Nephron progenitor cell (in vitro differentiated cells): ENCODE results near the gene CEMIP.

Source experiments
- DNase-seq: peaks from one replicate; pipeline ENCODE4 v3.0.0; 2021
- H3K27ac Mint-ChIP-seq: 2 replicates; pipeline ENCODE4 v1.8.0; 2021; ENCODE audit warnings: mild to moderate bottlenecking, moderate library complexity, mixed read lengths
- H3K27me3 Mint-ChIP-seq: 2 replicates; pipeline ENCODE4 v1.8.0; 2021; ENCODE audit warnings: mild to moderate bottlenecking, low read depth, mixed read lengths; ENCODE audit not compliant: poor library complexity
- H3K36me3 Mint-ChIP-seq: 2 replicates; pipeline ENCODE4 v1.8.0; 2021; ENCODE audit warnings: low read depth, mixed read lengths
- H3K4me1 Mint-ChIP-seq: 2 replicates; pipeline ENCODE4 v1.8.0; 2021; ENCODE audit warnings: mixed read lengths
- H3K4me3 Mint-ChIP-seq: 2 replicates; pipeline ENCODE4 v1.8.0; 2021; ENCODE audit warnings: mild to moderate bottlenecking, moderate library complexity, mixed read lengths
- H3K9me3 Mint-ChIP-seq: 2 replicates; pipeline ENCODE4 v1.8.0; 2021; ENCODE audit warnings: mild to moderate bottlenecking, moderate library complexity, mixed read lengths
- CTCF ChIP-seq: fragments of 200-600 bp; sonication (generic); IDR thresholded peaks from 2 replicates; pipeline ENCODE4 v1.5.0; 2021; ENCODE audit warnings: antibody characterized with exemption

The CEMIP gene

GRCh38 chr15:80974914-80975313, 195.7 kb downstream of the CEMIP start:
- H3K4me3 Mint-ChIP-seq: no peak overlapping the region
- no peak for TF ChIP-seq CTCF
- H3K9me3 Mint-ChIP-seq: no peaks in the 10 kb centered on the region
- peaks cover 32% of the 10 kb centered on the region for H3K36me3 Mint-ChIP-seq
- peak overlapping the region; percentile 41 for H3K27ac Mint-ChIP-seq
- peaks cover 2% of the 10 kb centered on the region for H3K27me3 Mint-ChIP-seq
- no peak for DNase-seq
- H3K4me1 Mint-ChIP-seq: peaks cover 19% of the 10 kb centered on the region

- peaks cover 19% of the 10 kb centered on the region for H3K4me1 Mint-ChIP-seq
- no peak overlapping the region for H3K4me3 Mint-ChIP-seq
- H3K36me3 Mint-ChIP-seq: peaks cover 39% of the 10 kb centered on the region
Measured at GRCh38 chr15:80976851-80977250, 197.7 kb downstream of the CEMIP start.

GRCh38 chr15:80977627-80978036, 198.5 kb downstream of the CEMIP start:
- peak; percentile 72 for TF ChIP-seq CTCF
- H3K36me3 Mint-ChIP-seq: peaks cover 41% of the 10 kb centered on the region
- H3K27me3 Mint-ChIP-seq: peaks cover 2% of the 10 kb centered on the region
- H3K4me3 Mint-ChIP-seq: no peak overlapping the region
- DNase-seq: peak; percentile 70
- H3K27ac Mint-ChIP-seq: peak overlapping the region; percentile 89
- no peaks in the 10 kb centered on the region for H3K9me3 Mint-ChIP-seq
- H3K4me1 Mint-ChIP-seq: peaks cover 19% of the 10 kb centered on the region

More at GRCh38 chr15:80976851-80977250, 197.7 kb downstream of the CEMIP start:
- DNase-seq: no peak
- TF ChIP-seq CTCF: no peak
- H3K27me3 Mint-ChIP-seq: peaks cover 2% of the 10 kb centered on the region
- H3K27ac Mint-ChIP-seq: no peak overlapping the region
- H3K9me3 Mint-ChIP-seq: no peaks in the 10 kb centered on the region

GRCh38 chr15:80978685-80979329, 199.6 kb downstream of the CEMIP start:
- H3K4me3 Mint-ChIP-seq: no peak overlapping the region
- peaks cover 47% of the 10 kb centered on the region for H3K36me3 Mint-ChIP-seq
- DNase-seq: no peak
- peak overlapping the region; percentile 91 for H3K27ac Mint-ChIP-seq
- no peaks in the 10 kb centered on the region for H3K9me3 Mint-ChIP-seq
- peaks cover 2% of the 10 kb centered on the region for H3K27me3 Mint-ChIP-seq
- TF ChIP-seq CTCF: no peak
- H3K4me1 Mint-ChIP-seq: peaks cover 19% of the 10 kb centered on the region

GRCh38 chr15:80979538-80980200, 200.5 kb downstream of the CEMIP start:
- Mint-ChIP-seq H3K4me1 (peaks cover 18% of the 10 kb centered on the region), H3K9me3 (no peaks in the 10 kb centered on the region), H3K4me3 (no peak overlapping the region), H3K27me3 (peaks cover 2% of the 10 kb centered on the region), H3K27ac (peak overlapping the region; percentile 91), H3K36me3 (peaks cover 48% of the 10 kb centered on the region)
- TF ChIP-seq CTCF: no peak
- DNase-seq: no peak

- Mint-ChIP-seq H3K4me1 (peaks cover 34% of the 10 kb centered on the region), H3K4me3 (no peak overlapping the region), H3K27ac (no peak overlapping the region), H3K27me3 (peaks cover 2% of the 10 kb centered on the region), H3K36me3 (peaks cover 52% of the 10 kb centered on the region), H3K9me3 (no peaks in the 10 kb centered on the region)
- TF ChIP-seq CTCF: no peak
- no peak for DNase-seq
Measured at GRCh38 chr15:80982205-80982604, 203.0 kb downstream of the CEMIP start.
